Panc1 (cell line): ENCODE results near the gene APOBEC3A. TPM values are rescaled to one million over a fixed set of nuclear protein-coding genes. Genes with fewer than 3 reads are reported as not detected.

Experiments used
- ATAC-seq: fragments of 200-7000 bp; cut with Tn5 transposase; 2 replicates; pipeline ENCODE4 v1.9.1; 2020; ENCODE audit warnings: mild to moderate bottlenecking, moderate library complexity
- BruUV-seq: library from RNA; stranded (reverse); fragments of 400-500 nt; replicated peaks from 2 replicates; lab custom pipeline; 2021; lab: Mats Ljungman, UMichigan
- CTCF ChIA-PET: fragments of 300-600 bp; sonication (Branson Sonifier 250); formaldehyde crosslinking; loops from one replicate; lab custom pipeline; 2022; ENCODE audit warnings: antibody characterized with exemption; lab: Charles Lee
- POLR2A ChIA-PET: fragments of 300-600 bp; sonication (Branson Sonifier 250); formaldehyde crosslinking; loops from one replicate; lab custom pipeline; 2022; ENCODE audit warnings: antibody characterized with exemption; lab: Charles Lee
- DNase-seq: peaks from one replicate; pipeline ENCODE4 v3.0.0-alpha.2; 2010; ENCODE audit warnings: low read depth, low spot score
- H3K27ac ChIP-seq: 2 replicates; pipeline ENCODE4 v1.5.1; 2011; ENCODE audit warnings: mild to moderate bottlenecking, low read length, inconsistent platforms
- H3K27me3 ChIP-seq: fragments of 200-500 bp; sonication (Bioruptor generic); 2 replicates; pipeline ENCODE4 v1.6.0; 2014; ENCODE audit warnings: low read length, inconsistent platforms; ENCODE audit not compliant: control insufficient read depth, insufficient read depth
- H3K36me3 ChIP-seq: fragments of 200-500 bp; sonication (Bioruptor generic); 2 replicates; pipeline ENCODE4 v1.5.1; 2014; ENCODE audit warnings: inconsistent platforms, mild to moderate bottlenecking, low read length, moderate library complexity; ENCODE audit not compliant: control insufficient read depth, insufficient read depth
- H3K4me1 ChIP-seq: 2 replicates; pipeline ENCODE4 v1.5.1; 2011; ENCODE audit warnings: inconsistent platforms, mild to moderate bottlenecking, low read length, moderate library complexity; ENCODE audit not compliant: control insufficient read depth, insufficient read depth
- H3K4me3 ChIP-seq, 2 experiments: 2 replicates each; pipeline ENCODE4 v1.5.1; 2011 to 2012; ENCODE audit warnings: low read depth in 2 of 2, low read length in 2 of 2, mild to moderate bottlenecking in 2 of 2, inconsistent platforms in 1 of 2, moderate library complexity in 1 of 2
- H3K9me3 ChIP-seq: fragments of 200-500 bp; sonication (Bioruptor generic); 2 replicates; pipeline ENCODE4 v1.5.1; 2014; ENCODE audit warnings: low read depth, mild to moderate bottlenecking, inconsistent platforms, low read length, moderate library complexity; ENCODE audit not compliant: control insufficient read depth, insufficient read depth
- POLR2AphosphoS5 ChIP-seq: IDR thresholded peaks from 2 replicates; pipeline ENCODE4 v1.6.1; 2012; ENCODE audit warnings: mild to moderate bottlenecking, low read depth, low read length, moderate library complexity
- SIN3A ChIP-seq: IDR thresholded peaks from 2 replicates; pipeline ENCODE4 v1.6.1; 2012; ENCODE audit warnings: low read depth, mild to moderate bottlenecking, low read length, moderate library complexity, borderline replicate concordance; ENCODE audit not compliant: insufficient read depth
- TCF7L2 ChIP-seq: IDR thresholded peaks from 2 replicates; pipeline ENCODE4 v1.6.1; 2011; ENCODE audit warnings: mild to moderate bottlenecking, low read depth, low read length, inconsistent platforms
- in situ Hi-C: cut with HindIII; loops from 2 replicates; pipeline ENCODE4 v1.10.0; 2016; ENCODE audit warnings: low sequenced_read_pairs, low pct_unique_long_range_greater_than_20kb
- intact Hi-C: fragments of 100-400 bp; cut with micrococcal nuclease; formaldehyde crosslinking; loops from one replicate; pipeline ENCODE4 v1.10.0; 2022; ENCODE audit not compliant: unreplicated experiment
- total RNA-seq: library from RNA; stranded (reverse); gene quantifications from one replicate; pipeline ENCODE4 v1.2.1, GENCODE V29; 2021; ENCODE audit not compliant: unreplicated experiment
- TF ChIP-seq, protein P1 (sequence below), 2 experiments: IDR thresholded peaks; 2 replicates each; pipeline ENCODE4 v1.6.1; 2011 to 2012; ENCODE audit warnings: low read depth in 2 of 2, control low read depth in 1 of 2, low read length in 1 of 2, mild to moderate bottlenecking in 1 of 2, moderate library complexity in 1 of 2; ENCODE audit not compliant: insufficient read depth in 1 of 2
- TF ChIP-seq, protein P2 (sequence below): fragments of 450-650 bp; IDR thresholded peaks from 2 replicates; pipeline ENCODE4 v1.5.1; 2017; ENCODE audit warnings: mild to moderate bottlenecking

APOBEC3A gene
- total RNA-seq, 1 experiment from 2014 or later, result not detected

DNA sequence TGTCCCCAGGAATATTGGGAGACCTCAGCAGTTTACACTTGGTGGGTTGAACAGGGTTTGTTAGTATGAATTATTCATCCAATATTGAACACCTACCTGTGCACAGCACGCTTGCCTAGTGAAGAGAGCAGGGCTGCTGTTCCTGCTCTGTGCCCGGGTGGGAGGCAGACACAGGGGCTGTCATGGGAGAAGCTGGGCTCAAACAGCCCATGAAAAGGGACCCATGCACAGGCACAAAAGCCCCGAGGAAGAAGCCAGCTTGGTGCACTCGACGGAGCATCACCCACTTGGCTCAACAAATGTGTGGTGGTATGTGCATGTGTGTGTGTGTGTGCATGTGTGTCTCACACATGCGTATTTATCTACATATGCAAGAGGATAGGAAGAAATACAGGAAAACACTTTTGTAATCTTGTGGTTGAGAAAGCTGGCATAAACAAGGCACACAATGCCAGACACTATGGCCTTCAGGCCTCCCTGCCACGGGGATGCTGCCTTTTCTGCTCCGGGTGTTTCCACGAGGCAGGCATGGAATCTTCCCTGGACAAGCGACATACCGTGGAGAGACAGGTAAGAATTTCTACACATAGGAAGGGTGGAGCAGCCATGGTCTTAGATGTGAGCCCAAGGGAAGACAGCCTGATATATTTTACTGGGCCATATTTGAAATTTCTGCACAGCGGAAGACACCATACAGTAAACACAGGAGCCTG, 5.0 kb upstream of the APOBEC3A start:
- POLR2A ChIA-PET, result no interaction called here
- TF ChIP-seq POLR2AphosphoS5 (no peak), SIN3A (no peak), TCF7L2 (no peak)
- TF ChIP-seq, protein P1, sequence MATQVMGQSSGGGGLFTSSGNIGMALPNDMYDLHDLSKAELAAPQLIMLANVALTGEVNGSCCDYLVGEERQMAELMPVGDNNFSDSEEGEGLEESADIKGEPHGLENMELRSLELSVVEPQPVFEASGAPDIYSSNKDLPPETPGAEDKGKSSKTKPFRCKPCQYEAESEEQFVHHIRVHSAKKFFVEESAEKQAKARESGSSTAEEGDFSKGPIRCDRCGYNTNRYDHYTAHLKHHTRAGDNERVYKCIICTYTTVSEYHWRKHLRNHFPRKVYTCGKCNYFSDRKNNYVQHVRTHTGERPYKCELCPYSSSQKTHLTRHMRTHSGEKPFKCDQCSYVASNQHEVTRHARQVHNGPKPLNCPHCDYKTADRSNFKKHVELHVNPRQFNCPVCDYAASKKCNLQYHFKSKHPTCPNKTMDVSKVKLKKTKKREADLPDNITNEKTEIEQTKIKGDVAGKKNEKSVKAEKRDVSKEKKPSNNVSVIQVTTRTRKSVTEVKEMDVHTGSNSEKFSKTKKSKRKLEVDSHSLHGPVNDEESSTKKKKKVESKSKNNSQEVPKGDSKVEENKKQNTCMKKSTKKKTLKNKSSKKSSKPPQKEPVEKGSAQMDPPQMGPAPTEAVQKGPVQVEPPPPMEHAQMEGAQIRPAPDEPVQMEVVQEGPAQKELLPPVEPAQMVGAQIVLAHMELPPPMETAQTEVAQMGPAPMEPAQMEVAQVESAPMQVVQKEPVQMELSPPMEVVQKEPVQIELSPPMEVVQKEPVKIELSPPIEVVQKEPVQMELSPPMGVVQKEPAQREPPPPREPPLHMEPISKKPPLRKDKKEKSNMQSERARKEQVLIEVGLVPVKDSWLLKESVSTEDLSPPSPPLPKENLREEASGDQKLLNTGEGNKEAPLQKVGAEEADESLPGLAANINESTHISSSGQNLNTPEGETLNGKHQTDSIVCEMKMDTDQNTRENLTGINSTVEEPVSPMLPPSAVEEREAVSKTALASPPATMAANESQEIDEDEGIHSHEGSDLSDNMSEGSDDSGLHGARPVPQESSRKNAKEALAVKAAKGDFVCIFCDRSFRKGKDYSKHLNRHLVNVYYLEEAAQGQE (IDR thresholded peaks at IDR 0.05; ENCODE audit: insufficient read depth in 1 of 2, low read depth in 2 of 2, low read length in 1 of 2), result no peak
- TF ChIP-seq, protein P2, sequence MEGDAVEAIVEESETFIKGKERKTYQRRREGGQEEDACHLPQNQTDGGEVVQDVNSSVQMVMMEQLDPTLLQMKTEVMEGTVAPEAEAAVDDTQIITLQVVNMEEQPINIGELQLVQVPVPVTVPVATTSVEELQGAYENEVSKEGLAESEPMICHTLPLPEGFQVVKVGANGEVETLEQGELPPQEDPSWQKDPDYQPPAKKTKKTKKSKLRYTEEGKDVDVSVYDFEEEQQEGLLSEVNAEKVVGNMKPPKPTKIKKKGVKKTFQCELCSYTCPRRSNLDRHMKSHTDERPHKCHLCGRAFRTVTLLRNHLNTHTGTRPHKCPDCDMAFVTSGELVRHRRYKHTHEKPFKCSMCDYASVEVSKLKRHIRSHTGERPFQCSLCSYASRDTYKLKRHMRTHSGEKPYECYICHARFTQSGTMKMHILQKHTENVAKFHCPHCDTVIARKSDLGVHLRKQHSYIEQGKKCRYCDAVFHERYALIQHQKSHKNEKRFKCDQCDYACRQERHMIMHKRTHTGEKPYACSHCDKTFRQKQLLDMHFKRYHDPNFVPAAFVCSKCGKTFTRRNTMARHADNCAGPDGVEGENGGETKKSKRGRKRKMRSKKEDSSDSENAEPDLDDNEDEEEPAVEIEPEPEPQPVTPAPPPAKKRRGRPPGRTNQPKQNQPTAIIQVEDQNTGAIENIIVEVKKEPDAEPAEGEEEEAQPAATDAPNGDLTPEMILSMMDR, result no peak
- Histone ChIP-seq H3K36me3 (no peaks in the 10 kb centered on the region), H3K4me1 (no peaks in the 10 kb centered on the region), H3K27me3 (no peaks in the 10 kb centered on the region), H3K9me3 (no peaks in the 10 kb centered on the region), H3K27ac (no peak overlapping the region), H3K4me3 (no peak overlapping the region)
- DNase-seq (no peak), ATAC-seq (no peak)
- in situ Hi-C loops, result no loop called here
- intact Hi-C loops, result no loop called here
- CTCF ChIA-PET, result interaction anchor here (0.6 kb wide), 1 partner anchor 190 kb away, joined by 4 read pairs; no protein-coding TSS in a partner anchor
- BruUV-seq, result no TSS peak

DNA sequence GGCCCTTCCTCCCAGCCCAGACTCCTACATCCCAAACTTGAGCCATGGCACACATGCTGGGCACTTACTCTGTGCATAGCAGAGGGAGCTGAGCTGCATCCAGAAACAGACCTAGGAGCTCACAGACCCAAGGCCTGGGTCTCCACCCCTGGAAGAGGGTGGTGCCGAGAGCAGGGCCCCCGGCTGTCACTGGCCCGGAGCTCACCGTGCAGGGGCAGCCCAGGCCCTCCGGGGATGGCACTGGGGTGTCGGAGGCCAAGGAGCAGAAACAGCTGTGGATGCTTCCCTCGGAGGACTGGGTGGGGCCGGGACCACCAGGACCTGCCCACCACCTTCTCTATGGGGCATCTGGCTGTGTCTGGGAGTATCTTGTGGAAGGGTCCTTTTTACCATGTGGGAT, 4.3 kb upstream of the APOBEC3A start:
- intact Hi-C loops, result no loop called here

More for the DNA sequence above, 4.3 kb upstream of the APOBEC3A start:
- TF ChIP-seq, protein P1 (IDR thresholded peaks at IDR 0.05; ENCODE audit: insufficient read depth in 1 of 2, low read depth in 2 of 2, low read length in 1 of 2), result no peak
- no peak for TF ChIP-seq TCF7L2
- no peak for TF ChIP-seq POLR2AphosphoS5
- no peak for TF ChIP-seq SIN3A
- TF ChIP-seq, protein P2, result no peak
- in situ Hi-C loops, result no loop called here
- ChIA-PET POLR2A (no interaction called here), CTCF (interaction anchor here (0.6 kb wide), 1 partner anchor 191 kb away, joined by 4 read pairs; no protein-coding TSS in a partner anchor)
- H3K9me3 ChIP-seq, result no peaks in the 10 kb centered on the region
- no peaks in the 10 kb centered on the region for H3K4me1 ChIP-seq
- no peaks in the 10 kb centered on the region for H3K36me3 ChIP-seq
- no TSS peak for BruUV-seq
- ATAC-seq, result no peak
- H3K27ac ChIP-seq, result no peak overlapping the region
- 0 out of 2 replicates have a peak, but pooled peaks cover 1% of the 10 kb centered on the region for H3K27me3 ChIP-seq
- no peak overlapping the region for H3K4me3 ChIP-seq
- no peak for DNase-seq
